HG03575 (cell line): ENCODE measurements around the gene RADX.

ENCODE experiments used
- ATAC-seq: cut with Tn5 transposase; IDR thresholded peaks from one replicate; pipeline ENCODE4 v1.9.1; 2021; ENCODE audit not compliant: unreplicated experiment, insufficient number of reproducible peaks, low FRiP score; ENCODE audit errors: extremely low read depth

Gene RADX

GRCh38 chrX:106672527-106672926, 60.7 kb downstream of the RADX start:
- ATAC-seq = no peak

GRCh38 chrX:106680716-106681115, 68.9 kb downstream of the RADX start:
- ATAC-seq = no peak

DNA sequence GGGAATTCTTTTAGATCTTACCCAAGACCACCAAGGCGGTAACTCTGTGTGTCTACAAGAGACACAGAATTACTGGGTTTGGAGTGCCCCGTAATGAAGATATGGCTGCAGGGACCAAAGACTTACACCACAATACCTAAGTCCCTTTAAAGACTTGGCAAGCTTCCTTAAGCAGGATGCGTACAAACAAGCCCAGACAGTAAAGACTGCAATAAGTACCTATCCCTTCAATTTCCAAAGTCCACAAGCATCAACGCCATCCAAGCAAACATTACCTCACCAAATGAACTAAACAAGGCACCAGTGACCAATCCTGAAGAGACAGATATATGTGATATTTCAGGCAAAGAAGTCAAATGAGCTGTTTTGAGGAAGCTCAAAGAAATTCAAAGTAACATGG, 72.4 kb downstream of the RADX start:
- ATAC-seq = no peak

- no peak for ATAC-seq
Measured at GRCh38 chrX:106692425-106693065, 80.8 kb downstream of the RADX start.

- ATAC-seq = no peak
Measured at GRCh38 chrX:106696502-106696901, 84.7 kb downstream of the RADX start.

- no peak for ATAC-seq
Measured at GRCh38 chrX:106698693-106699092, 86.9 kb downstream of the RADX start.

GRCh38 chrX:106702636-106703035, 90.9 kb downstream of the RADX start:
- ATAC-seq = no peak

DNA sequence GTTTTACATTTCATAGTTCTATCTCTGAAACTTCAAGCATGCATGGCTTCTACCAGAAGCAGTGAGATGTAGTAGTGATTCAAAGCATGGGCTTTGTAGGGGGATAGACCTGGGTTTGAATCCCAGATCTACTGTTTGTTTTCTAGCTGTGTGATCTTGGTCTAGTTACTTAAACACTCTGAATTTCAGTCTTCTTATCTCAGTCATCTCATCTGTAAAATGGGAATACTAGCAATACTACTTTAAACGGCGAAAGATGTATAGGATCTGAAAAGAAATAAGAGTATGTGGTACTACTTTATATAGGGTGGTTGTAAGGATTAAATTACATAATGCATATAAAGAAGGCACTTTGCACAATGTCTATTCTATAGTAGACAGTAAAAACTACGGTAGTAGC, 94.7 kb downstream of the RADX start:
- no peak for ATAC-seq

DNA sequence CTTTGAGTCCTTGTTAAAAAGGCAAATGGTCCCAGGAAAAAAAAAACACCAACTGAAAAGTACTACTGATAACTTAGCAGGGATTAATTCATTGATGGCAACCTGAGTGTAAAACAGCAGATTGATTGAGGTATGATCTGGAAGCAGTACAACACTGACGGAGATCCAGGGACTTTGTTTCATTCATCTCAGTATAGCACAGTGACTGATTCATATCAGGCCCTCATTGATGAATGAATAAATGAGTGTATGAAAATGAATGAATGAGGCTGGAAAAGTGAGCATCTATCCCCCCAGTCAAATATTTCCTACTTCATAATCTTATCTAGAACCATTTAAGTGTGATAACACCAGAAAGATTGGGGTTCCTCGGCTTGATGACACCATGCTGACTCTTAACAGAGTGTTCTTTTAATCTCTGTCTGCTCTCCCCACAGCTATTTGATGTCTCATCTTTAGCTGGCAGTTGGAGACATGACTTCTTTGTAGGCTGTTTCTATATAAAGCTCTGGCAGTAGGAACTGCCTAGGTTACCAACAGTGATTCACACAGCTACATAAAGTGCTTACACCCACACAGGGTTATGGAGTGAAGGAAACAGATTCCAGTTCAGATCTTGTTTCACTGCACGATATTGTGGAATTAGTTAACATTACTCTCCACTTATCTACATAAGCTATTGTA, 96.1 kb downstream of the RADX start:
- ATAC-seq = no peak

- no peak for ATAC-seq
Measured at GRCh38 chrX:106710771-106711170, 99.0 kb downstream of the RADX start.

GRCh38 chrX:106711375-106711774, 99.6 kb downstream of the RADX start:
- no peak for ATAC-seq

- ATAC-seq = no peak
Measured at GRCh38 chrX:106716004-106716403, 104.2 kb downstream of the RADX start.

DNA sequence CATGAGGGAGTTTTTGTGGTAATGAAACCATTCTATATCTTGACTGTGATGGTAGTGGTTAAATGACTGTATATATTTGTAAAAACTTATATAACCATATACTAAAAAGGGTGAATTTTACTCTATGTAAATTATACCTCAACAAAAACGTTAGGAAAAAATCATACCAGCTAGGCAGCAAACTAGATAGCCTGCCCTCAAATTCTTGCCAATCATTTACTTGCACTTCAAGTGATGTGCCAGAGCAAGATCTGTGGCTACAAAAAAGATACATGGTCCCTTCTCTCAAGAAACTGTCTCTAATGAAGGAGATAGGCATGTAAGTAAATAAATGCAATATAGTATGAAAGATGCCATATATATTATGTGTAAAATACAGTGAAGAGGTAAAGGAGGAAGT, 104.7 kb downstream of the RADX start:
- ATAC-seq = no peak

- ATAC-seq = no peak
Measured at GRCh38 chrX:106718709-106719108, 106.9 kb downstream of the RADX start.

DNA sequence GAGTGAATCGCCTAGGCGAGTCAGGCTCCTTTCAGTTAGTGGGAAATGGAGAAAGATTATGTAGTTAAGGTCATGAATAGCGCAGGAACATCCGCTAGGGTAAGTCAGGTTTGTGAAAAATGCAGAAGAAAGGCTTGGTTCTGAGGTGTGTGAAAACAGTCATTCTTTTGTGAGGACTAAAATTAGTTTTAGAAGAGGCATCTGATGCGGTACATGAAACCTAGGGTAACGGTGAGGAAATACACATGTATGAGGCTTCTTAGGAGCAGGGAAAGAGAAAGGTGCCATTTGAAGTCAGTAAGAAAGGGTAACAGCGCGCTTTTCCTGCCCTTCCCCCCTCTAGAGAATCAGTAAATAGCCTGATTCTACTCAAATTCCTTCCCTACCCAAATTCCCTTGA, 114.2 kb downstream of the RADX start:
- no peak for ATAC-seq

DNA sequence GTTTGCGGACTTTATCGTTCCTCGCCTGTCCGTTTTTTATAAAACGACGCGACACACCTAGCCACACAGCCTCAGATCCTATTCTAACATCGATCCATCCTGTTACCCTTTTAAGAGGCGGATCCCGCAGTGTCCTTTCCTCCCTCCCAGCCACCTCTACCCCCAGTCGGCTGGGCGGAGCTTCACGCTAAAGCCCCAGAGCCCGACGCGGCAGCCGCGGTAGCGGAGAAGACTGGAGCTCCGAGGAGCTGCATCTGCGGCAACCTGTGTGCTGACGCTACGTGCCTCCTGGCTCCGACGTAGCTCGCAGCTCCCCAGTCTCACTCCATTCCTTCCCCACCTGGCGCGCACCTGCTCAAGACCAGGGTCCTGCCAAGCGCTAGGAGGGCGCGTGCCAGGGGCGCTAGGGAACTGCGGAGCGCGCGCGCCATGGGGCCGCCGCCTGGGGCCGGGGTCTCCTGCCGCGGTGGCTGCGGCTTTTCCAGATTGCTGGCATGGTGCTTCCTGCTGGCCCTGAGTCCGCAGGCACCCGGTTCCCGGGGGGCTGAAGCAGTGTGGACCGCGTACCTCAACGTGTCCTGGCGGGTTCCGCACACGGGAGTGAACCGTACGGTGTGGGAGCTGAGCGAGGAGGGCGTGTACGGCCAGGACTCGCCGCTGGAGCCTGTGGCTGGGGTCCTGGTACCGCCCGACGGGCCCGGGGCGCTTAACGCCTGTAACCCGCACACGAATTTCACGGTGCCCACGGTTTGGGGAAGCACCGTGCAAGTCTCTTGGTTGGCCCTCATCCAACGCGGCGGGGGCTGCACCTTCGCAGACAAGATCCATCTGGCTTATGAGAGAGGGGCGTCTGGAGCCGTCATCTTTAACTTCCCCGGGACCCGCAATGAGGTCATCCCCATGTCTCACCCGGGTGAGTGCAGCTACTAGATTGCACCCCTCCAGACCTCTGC, 115.0 kb downstream of the RADX start, which contains the start of gene RNF128:
Gene RNF128 (plus strand): TSS at position 217 of the 953 bp plus-strand sequence. CDS start 213 bp downstream, at position 430.
- no peak for ATAC-seq

DNA sequence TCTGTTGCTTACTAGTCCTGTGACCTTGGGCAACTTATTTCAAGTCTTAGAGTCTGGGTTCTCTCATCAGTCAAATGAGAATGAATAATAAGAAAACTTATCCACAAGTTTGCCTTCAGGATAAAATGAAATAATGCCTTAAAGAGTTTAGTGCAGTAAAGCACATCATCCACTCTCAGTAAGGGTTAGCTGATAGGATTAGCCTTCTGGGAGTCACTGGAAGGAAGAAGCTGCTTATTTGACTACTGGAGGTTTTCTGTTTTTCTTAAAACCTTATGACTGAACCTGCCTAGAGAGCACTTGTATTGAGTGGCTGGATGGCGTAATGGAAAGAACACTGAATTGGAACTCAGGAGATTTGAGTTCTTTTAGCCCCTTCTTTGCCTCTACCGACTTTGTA, 116.6 kb downstream of the RADX start:
- no peak for ATAC-seq
